ENCODE data around the gene DHRSX.

GRCh38 chrX:2458309-2458708 lies 42.5 kb downstream of the DHRSX start:
- TF ChIP-seq ZNF140 (CRISPR knock-in tag; IDR thresholded peaks at IDR 0.05) = no peak
- no peak for TF ChIP-seq ZBTB26 (CRISPR knock-in tag; IDR thresholded peaks at IDR 0.05)
- TF ChIP-seq HDAC2 (IDR thresholded peaks at IDR 0.05) = no peak
- TF ChIP-seq GABPA (tag; conservative IDR thresholded peaks at IDR 0.05; ENCODE audit: low read depth) = no peak
- no peak for TF ChIP-seq MBD1 (CRISPR knock-in tag; IDR thresholded peaks at IDR 0.05)
- no peak for TF ChIP-seq POLR2A (conservative IDR thresholded peaks at IDR 0.05)
- TF ChIP-seq MLX (CRISPR knock-in tag; conservative IDR thresholded peaks at IDR 0.05) = no peak
- TF ChIP-seq ELF2 (CRISPR knock-in tag; IDR thresholded peaks at IDR 0.05) = no peak
- no peak for TF ChIP-seq PURB (CRISPR knock-in tag; IDR thresholded peaks at IDR 0.05; ENCODE audit: low read depth)
